Measurements from ENCODE around the gene GEMIN8. TPM values are rescaled to one million over a fixed set of nuclear protein-coding genes. Genes with fewer than 3 reads are reported as not detected.

The GEMIN8 gene
- total RNA-seq, 1 donor, result 17.0 TPM

DNA sequence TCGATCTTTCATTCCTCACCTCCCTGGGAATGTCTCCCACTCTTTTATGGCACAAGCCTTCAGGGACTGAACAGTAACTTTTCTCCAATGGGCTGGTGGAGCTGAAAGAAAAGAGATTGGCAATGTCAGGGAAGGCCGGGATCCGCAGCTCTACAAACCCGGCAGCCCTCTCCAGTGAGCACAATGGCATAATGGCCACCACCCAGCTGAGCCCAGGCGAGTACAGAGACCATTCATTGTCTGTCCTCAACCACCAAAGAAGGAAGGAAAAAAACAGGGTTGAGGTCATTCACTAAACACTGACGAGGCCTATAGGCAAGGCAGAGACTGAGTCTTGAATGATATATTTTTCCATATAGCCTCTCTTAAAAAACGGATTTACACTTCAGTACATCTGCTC, 3.6 kb downstream of the GEMIN8 start:
- Histone ChIP-seq H3K36me3 (ENCODE audit: insufficient read depth, low read length) (peaks cover 4% of the 10 kb centered on the region), H3K27me3 (ENCODE audit: insufficient read depth, low read length) (no peaks in the 10 kb centered on the region), H3K9me3 (ENCODE audit: low read depth, low read length) (no peaks in the 10 kb centered on the region), H3K79me2 (ENCODE audit: insufficient read depth, low read length) (peaks cover 16% of the 10 kb centered on the region), H3K4me2 (ENCODE audit: insufficient read depth, low read length) (no peak overlapping the region), H4K20me1 (ENCODE audit: insufficient read depth, low read length) (peaks cover 6% of the 10 kb centered on the region), H3K4me3 (ENCODE audit: insufficient read depth, low read length) (no peak overlapping the region), H3K27ac (ENCODE audit: low read depth, low read length) (no peak overlapping the region), H2AFZ (ENCODE audit: low read length) (no peak overlapping the region), H3K4me1 (ENCODE audit: insufficient read depth, low read length) (peaks cover 29% of the 10 kb centered on the region)
- no peak for DNase-seq (ENCODE audit: insufficient read length, low spot score, missing footprints)
- TF ChIP-seq, protein P1, sequence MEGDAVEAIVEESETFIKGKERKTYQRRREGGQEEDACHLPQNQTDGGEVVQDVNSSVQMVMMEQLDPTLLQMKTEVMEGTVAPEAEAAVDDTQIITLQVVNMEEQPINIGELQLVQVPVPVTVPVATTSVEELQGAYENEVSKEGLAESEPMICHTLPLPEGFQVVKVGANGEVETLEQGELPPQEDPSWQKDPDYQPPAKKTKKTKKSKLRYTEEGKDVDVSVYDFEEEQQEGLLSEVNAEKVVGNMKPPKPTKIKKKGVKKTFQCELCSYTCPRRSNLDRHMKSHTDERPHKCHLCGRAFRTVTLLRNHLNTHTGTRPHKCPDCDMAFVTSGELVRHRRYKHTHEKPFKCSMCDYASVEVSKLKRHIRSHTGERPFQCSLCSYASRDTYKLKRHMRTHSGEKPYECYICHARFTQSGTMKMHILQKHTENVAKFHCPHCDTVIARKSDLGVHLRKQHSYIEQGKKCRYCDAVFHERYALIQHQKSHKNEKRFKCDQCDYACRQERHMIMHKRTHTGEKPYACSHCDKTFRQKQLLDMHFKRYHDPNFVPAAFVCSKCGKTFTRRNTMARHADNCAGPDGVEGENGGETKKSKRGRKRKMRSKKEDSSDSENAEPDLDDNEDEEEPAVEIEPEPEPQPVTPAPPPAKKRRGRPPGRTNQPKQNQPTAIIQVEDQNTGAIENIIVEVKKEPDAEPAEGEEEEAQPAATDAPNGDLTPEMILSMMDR (IDR thresholded peaks at IDR 0.05; ENCODE audit: extremely low read depth, low read depth, low read length), result no peak

DNA sequence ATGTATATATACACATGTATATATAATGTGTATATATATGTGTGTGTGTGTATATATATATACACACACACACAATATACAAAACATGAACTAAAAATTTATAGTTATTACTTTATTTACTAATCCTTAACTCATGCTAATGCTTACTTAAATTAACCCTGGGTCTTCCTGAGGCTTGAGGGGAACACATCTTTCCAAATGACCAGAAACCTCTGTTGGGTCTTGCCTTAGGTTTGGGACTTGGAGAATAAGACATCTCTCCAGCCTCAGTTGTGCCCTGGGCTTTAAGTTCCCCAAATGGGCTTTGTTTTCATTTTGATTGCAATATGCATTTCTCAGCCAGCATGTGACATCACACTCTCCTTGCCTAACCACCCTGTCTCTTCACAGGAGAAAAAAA, 7.7 kb downstream of the GEMIN8 start:
- Histone ChIP-seq H4K20me1 (ENCODE audit: insufficient read depth, low read length) (peaks cover 8% of the 10 kb centered on the region), H3K4me2 (ENCODE audit: insufficient read depth, low read length) (no peak overlapping the region), H3K27ac (ENCODE audit: low read depth, low read length) (no peak overlapping the region), H3K4me3 (ENCODE audit: insufficient read depth, low read length) (no peak overlapping the region), H2AFZ (ENCODE audit: low read length) (no peak overlapping the region), H3K4me1 (ENCODE audit: insufficient read depth, low read length) (peaks cover 3% of the 10 kb centered on the region), H3K9me3 (ENCODE audit: low read depth, low read length) (no peaks in the 10 kb centered on the region), H3K27me3 (ENCODE audit: insufficient read depth, low read length) (no peaks in the 10 kb centered on the region), H3K36me3 (ENCODE audit: insufficient read depth, low read length) (peaks cover 21% of the 10 kb centered on the region), H3K79me2 (ENCODE audit: insufficient read depth, low read length) (peaks cover 11% of the 10 kb centered on the region)
- TF ChIP-seq, protein P1 (IDR thresholded peaks at IDR 0.05; ENCODE audit: extremely low read depth, low read depth, low read length), result no peak
- DNase-seq (ENCODE audit: insufficient read length, low spot score, missing footprints), result no peak

DNA sequence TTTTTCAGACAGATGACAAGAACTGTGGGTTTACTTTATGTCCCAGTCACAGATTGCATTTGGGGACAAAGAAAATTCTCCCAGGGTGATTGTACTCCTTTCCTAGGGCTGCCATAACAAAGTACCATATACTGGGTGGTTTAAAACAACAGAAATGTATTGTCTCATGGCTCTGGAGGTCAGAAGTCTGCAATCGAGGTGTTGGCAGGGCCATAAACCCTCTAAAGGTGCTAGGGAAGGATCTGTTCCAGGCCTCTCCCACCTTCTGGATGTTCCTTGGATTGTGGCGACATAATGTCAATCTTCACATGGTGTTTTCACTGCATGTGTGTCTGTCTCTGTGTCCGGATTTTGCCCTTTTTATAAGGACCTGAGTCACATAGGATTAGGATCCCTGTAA, 12.3 kb downstream of the GEMIN8 start:
- no peaks in the 10 kb centered on the region for H3K9me3 ChIP-seq (ENCODE audit: low read depth, low read length)

DNA sequence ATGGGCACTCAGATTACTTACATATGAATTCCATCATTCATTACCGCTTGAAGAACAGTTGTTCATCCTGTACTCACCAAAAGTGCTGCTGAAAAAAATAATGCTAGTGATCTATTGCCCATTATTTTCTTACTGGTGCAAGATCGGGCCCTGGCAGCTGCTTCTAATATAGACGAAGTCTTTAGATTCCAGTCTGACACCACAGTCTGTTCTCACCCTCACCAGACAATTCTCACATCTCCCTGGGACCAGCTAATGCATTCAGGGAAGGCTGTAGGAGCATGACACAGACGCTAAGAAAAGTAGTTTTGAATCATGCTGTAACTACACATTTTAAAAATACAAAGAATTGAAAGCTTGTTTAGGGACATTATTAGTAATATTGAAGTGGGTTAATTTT, 13.8 kb downstream of the GEMIN8 start:
- Histone ChIP-seq H2AFZ (ENCODE audit: low read length) (no peak overlapping the region), H3K4me3 (ENCODE audit: insufficient read depth, low read length) (no peak overlapping the region), H3K27me3 (ENCODE audit: insufficient read depth, low read length) (no peaks in the 10 kb centered on the region), H3K4me2 (ENCODE audit: insufficient read depth, low read length) (no peak overlapping the region), H3K36me3 (ENCODE audit: insufficient read depth, low read length) (peaks cover 17% of the 10 kb centered on the region), H3K27ac (ENCODE audit: low read depth, low read length) (no peak overlapping the region), H4K20me1 (ENCODE audit: insufficient read depth, low read length) (peaks cover 5% of the 10 kb centered on the region), H3K4me1 (ENCODE audit: insufficient read depth, low read length) (no peaks in the 10 kb centered on the region), H3K9me3 (ENCODE audit: low read depth, low read length) (no peaks in the 10 kb centered on the region), H3K79me2 (ENCODE audit: insufficient read depth, low read length) (no peaks in the 10 kb centered on the region)
- DNase-seq (ENCODE audit: insufficient read length, low spot score, missing footprints), result no peak
- TF ChIP-seq, protein P1 (IDR thresholded peaks at IDR 0.05; ENCODE audit: extremely low read depth, low read depth, low read length), result no peak

More for the DNA sequence above, 12.3 kb downstream of the GEMIN8 start:
- Histone ChIP-seq H2AFZ (ENCODE audit: low read length) (no peak overlapping the region), H3K27ac (ENCODE audit: low read depth, low read length) (no peak overlapping the region), H3K4me1 (ENCODE audit: insufficient read depth, low read length) (no peaks in the 10 kb centered on the region), H3K4me3 (ENCODE audit: insufficient read depth, low read length) (no peak overlapping the region), H3K36me3 (ENCODE audit: insufficient read depth, low read length) (peaks cover 21% of the 10 kb centered on the region), H3K79me2 (ENCODE audit: insufficient read depth, low read length) (no peaks in the 10 kb centered on the region), H4K20me1 (ENCODE audit: insufficient read depth, low read length) (peaks cover 5% of the 10 kb centered on the region), H3K4me2 (ENCODE audit: insufficient read depth, low read length) (no peak overlapping the region), H3K27me3 (ENCODE audit: insufficient read depth, low read length) (no peaks in the 10 kb centered on the region)
- DNase-seq (ENCODE audit: insufficient read length, low spot score, missing footprints), result no peak
- TF ChIP-seq, protein P1 (IDR thresholded peaks at IDR 0.05; ENCODE audit: extremely low read depth, low read depth, low read length), result no peak
